SK-N-SH treated with all-trans-retinoic acid at 6 μM for 48 hours (cell line): ENCODE measurements around the gene CACTIN.

ENCODE experiments used
- ISL1 ChIP-seq: fragments of 250-450 bp; sonication (Bioruptor Pico); IDR thresholded peaks from 2 replicates; pipeline ENCODE4 v2.1.2; 2022; ENCODE audit warnings: mild to moderate bottlenecking, moderate library complexity
- PPARA ChIP-seq: fragments of 250-450 bp; sonication (Bioruptor Pico); IDR thresholded peaks from 2 replicates; pipeline ENCODE4 v1.5.0; 2020; ENCODE audit warnings: mild to moderate bottlenecking, borderline replicate concordance
- TCF4 ChIP-seq: fragments of 250-450 bp; sonication (Bioruptor Pico); IDR thresholded peaks from 2 replicates; pipeline ENCODE4 v1.8.0; 2021; ENCODE audit warnings: mild to moderate bottlenecking, moderate library complexity, borderline replicate concordance
- ZC3H10 ChIP-seq: fragments of 250-450 bp; sonication (Bioruptor Pico); IDR thresholded peaks from 2 replicates; pipeline ENCODE4 v1.5.1; 2021; ENCODE audit warnings: mild to moderate bottlenecking, moderate library complexity
- ZFP30 ChIP-seq: fragments of 450-650 bp; formaldehyde crosslinking; IDR thresholded peaks from 2 replicates; pipeline ENCODE4 v1.5.0; 2022; ENCODE audit warnings: mild to moderate bottlenecking, moderate library complexity
- TF ChIP-seq, protein P1 (sequence below): fragments of 250-450 bp; sonication (Bioruptor Pico); IDR thresholded peaks from 2 replicates; pipeline ENCODE4 v1.8.0; 2020; ENCODE audit warnings: mild to moderate bottlenecking, moderate library complexity, borderline replicate concordance

DNA sequence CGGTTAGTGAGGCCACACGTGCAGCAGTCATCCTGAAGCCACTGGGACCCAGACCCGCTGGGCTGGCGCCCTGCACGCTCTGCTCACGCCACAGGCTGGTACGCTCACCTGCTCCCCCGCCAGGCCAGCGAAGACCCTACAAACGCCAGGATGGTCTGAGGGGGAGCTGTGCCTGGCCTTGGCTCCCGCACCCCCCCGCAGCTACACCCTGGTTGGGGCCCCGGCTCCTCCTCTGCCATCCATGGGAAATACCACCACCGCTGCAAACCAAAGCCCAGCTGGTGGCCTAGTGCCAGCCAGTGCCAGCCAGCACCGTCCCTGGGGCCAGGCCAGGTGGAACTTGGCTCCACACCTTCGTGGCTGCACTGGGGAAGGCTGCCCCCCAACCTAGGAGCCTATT lies 23.3 kb upstream of the CACTIN start:
- TF ChIP-seq PPARA (no peak), ZC3H10 (CRISPR knock-in tag) (no peak), ZFP30 (CRISPR knock-in tag) (no peak), ISL1 (CRISPR knock-in tag) (no peak), TCF4 (CRISPR knock-in tag) (no peak)
- TF ChIP-seq, protein P1, sequence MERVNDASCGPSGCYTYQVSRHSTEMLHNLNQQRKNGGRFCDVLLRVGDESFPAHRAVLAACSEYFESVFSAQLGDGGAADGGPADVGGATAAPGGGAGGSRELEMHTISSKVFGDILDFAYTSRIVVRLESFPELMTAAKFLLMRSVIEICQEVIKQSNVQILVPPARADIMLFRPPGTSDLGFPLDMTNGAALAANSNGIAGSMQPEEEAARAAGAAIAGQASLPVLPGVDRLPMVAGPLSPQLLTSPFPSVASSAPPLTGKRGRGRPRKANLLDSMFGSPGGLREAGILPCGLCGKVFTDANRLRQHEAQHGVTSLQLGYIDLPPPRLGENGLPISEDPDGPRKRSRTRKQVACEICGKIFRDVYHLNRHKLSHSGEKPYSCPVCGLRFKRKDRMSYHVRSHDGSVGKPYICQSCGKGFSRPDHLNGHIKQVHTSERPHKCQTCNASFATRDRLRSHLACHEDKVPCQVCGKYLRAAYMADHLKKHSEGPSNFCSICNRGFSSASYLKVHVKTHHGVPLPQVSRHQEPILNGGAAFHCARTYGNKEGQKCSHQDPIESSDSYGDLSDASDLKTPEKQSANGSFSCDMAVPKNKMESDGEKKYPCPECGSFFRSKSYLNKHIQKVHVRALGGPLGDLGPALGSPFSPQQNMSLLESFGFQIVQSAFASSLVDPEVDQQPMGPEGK (CRISPR knock-in tag), result no peak
